Osteoblast (primary cell): ENCODE measurements around the gene MVD. TPM values are rescaled to one million over a fixed set of nuclear protein-coding genes. Genes with fewer than 3 reads are reported as not detected.
"Not testable (repeated sequence)": the region's sequence is repeated elsewhere in the genome, so short reads cannot be mapped to it uniquely, and the experiment has no call there.

Experiments
- DNase-seq: peaks from one replicate; pipeline ENCODE4 v3.0.0; 2011; ENCODE audit warnings: low spot score, mixed read lengths; ENCODE audit not compliant: insufficient read length; ENCODE audit errors: missing footprints
- H2AFZ ChIP-seq: 2 replicates; pipeline ENCODE4 v1.6.0; 2011; ENCODE audit warnings: mild to moderate bottlenecking, low read length
- H3K27ac ChIP-seq: 2 replicates; pipeline ENCODE4 v1.5.1; 2011; ENCODE audit warnings: mild to moderate bottlenecking, low read depth, low read length, moderate library complexity
- H3K27me3 ChIP-seq: 2 replicates; pipeline ENCODE4 v1.6.0; 2012; ENCODE audit warnings: mild to moderate bottlenecking, control low read depth, inconsistent platforms, low read length, moderate library complexity; ENCODE audit not compliant: insufficient read depth
- H3K36me3 ChIP-seq: 2 replicates; pipeline ENCODE4 v1.5.1; 2011; ENCODE audit warnings: mild to moderate bottlenecking, low read length, control low read depth, moderate library complexity; ENCODE audit not compliant: insufficient read depth
- H3K4me1 ChIP-seq: 2 replicates; pipeline ENCODE4 v1.5.1; 2011; ENCODE audit warnings: mild to moderate bottlenecking, low read length, control low read depth, moderate library complexity; ENCODE audit not compliant: insufficient read depth
- H3K4me2 ChIP-seq: 2 replicates; pipeline ENCODE4 v1.6.0; 2011; ENCODE audit warnings: mild to moderate bottlenecking, low read length; ENCODE audit not compliant: insufficient read depth
- H3K4me3 ChIP-seq: fragments of 200-600 bp; sonication (generic); 3 replicates; pipeline ENCODE4 v1.5.1; 2012; ENCODE audit warnings: mild to moderate bottlenecking, low read length, inconsistent platforms; ENCODE audit not compliant: insufficient read depth
- H3K79me2 ChIP-seq: 2 replicates; pipeline ENCODE4 v1.6.0; 2012; ENCODE audit warnings: mild to moderate bottlenecking, low read length, control low read depth, inconsistent platforms; ENCODE audit not compliant: insufficient read depth
- H3K9me3 ChIP-seq: 2 replicates; pipeline ENCODE4 v1.5.1; 2011; ENCODE audit warnings: low read depth, low read length, control low read depth
- H4K20me1 ChIP-seq: 2 replicates; pipeline ENCODE4 v1.6.0; 2012; ENCODE audit warnings: mild to moderate bottlenecking, low read length, control low read depth; ENCODE audit not compliant: insufficient read depth
- total RNA-seq: library from RNA; depleted of rRNA; stranded (reverse); fragments of >200 nt; gene quantifications from 2 replicates; pipeline ENCODE4 v1.2.3, GENCODE V29; 2012
- TF ChIP-seq, protein P1 (sequence below): IDR thresholded peaks from 2 replicates; pipeline ENCODE4 v1.5.1; 2011; ENCODE audit warnings: mild to moderate bottlenecking, low read depth, low read length, moderate library complexity; ENCODE audit errors: extremely low read depth

Gene MVD
- total RNA-seq, 1 donor: 67.3 TPM

DNA sequence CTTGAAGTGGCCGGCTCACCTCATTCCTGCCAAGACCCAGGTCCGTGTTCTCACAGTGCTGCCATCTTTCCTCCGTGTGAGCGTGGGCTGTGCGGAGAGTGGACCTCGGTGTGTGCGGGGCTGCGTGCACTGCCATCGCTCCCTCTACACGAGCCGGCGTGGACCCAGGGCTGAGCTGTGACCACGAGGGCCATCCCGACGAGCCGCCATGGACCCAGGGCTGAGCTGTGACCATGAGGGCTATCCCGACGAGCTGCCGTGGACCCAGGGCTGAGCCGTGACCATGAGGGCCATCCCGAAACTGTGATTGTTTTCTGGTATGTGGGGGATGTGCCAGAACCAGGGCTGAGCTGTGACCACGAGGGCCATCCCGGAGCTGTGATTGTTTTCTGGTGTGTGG is 8.9 kb upstream of the MVD start:
- no peak for DNase-seq
- no peak overlapping the region for H3K4me2 ChIP-seq
- TF ChIP-seq, protein P1, sequence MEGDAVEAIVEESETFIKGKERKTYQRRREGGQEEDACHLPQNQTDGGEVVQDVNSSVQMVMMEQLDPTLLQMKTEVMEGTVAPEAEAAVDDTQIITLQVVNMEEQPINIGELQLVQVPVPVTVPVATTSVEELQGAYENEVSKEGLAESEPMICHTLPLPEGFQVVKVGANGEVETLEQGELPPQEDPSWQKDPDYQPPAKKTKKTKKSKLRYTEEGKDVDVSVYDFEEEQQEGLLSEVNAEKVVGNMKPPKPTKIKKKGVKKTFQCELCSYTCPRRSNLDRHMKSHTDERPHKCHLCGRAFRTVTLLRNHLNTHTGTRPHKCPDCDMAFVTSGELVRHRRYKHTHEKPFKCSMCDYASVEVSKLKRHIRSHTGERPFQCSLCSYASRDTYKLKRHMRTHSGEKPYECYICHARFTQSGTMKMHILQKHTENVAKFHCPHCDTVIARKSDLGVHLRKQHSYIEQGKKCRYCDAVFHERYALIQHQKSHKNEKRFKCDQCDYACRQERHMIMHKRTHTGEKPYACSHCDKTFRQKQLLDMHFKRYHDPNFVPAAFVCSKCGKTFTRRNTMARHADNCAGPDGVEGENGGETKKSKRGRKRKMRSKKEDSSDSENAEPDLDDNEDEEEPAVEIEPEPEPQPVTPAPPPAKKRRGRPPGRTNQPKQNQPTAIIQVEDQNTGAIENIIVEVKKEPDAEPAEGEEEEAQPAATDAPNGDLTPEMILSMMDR: no peak
- peaks cover 6% of the 10 kb centered on the region for H3K4me1 ChIP-seq
- peaks cover 5% of the 10 kb centered on the region for H3K36me3 ChIP-seq
- no peak overlapping the region for H2AFZ ChIP-seq
- H3K9me3 ChIP-seq: no peaks in the 10 kb centered on the region
- H3K27me3 ChIP-seq: no peaks in the 10 kb centered on the region
- no peaks in the 10 kb centered on the region for H4K20me1 ChIP-seq
- no peak overlapping the region for H3K4me3 ChIP-seq
- no peaks in the 10 kb centered on the region for H3K79me2 ChIP-seq
- H3K27ac ChIP-seq: no peak overlapping the region

- TF ChIP-seq, protein P1: no peak
- Histone ChIP-seq H3K4me3 (peak overlapping the region; percentile 38), H4K20me1 (no peaks in the 10 kb centered on the region), H3K79me2 (no peaks in the 10 kb centered on the region), H3K9me3 (no peaks in the 10 kb centered on the region), H3K4me2 (peak overlapping the region; percentile 72), H3K36me3 (peaks cover 5% of the 10 kb centered on the region), H3K27me3 (no peaks in the 10 kb centered on the region), H2AFZ (peak overlapping the region; percentile 47), H3K4me1 (peaks cover 6% of the 10 kb centered on the region), H3K27ac (no peak overlapping the region)
- DNase-seq: peak; percentile 91
Measured at GRCh38 chr16:88669980-88670379, 7.1 kb upstream of the MVD start.

GRCh38 chr16:88669493-88669892 is 6.6 kb upstream of the MVD start:
- Histone ChIP-seq H2AFZ (peak overlapping the region; percentile 47), H3K4me2 (peak overlapping the region; percentile 72)
- not testable (repeated sequence) for H3K4me1 ChIP-seq, H4K20me1 ChIP-seq, H3K27ac ChIP-seq, H3K4me3 ChIP-seq, H3K79me2 ChIP-seq, H3K9me3 ChIP-seq, H3K36me3 ChIP-seq, DNase-seq, H3K27me3 ChIP-seq

DNA sequence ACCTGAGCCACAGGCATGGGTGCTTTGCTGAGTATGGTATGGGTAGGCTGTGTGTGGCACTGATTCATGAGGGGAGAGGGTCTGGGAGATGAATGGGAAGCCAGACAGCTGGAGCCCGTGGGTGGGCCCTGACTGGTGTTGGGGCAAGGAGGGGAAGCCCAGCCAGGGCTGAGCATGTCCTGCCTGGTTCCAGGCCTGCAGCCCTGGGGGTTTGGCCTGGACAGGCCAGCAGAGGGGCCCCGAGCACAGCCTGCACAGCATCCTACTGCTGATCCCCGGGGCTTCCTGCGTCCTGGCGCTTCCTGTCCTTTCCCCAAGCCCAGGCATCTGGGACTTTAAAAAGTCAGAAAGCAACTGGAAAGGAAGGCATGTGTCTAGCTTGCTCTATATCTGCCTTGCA is 4.6 kb upstream of the MVD start:
- Histone ChIP-seq H3K27me3 (no peaks in the 10 kb centered on the region), H3K4me1 (peaks cover 6% of the 10 kb centered on the region), H4K20me1 (no peaks in the 10 kb centered on the region), H3K79me2 (peaks cover 14% of the 10 kb centered on the region), H3K4me3 (no peak overlapping the region), H3K36me3 (no peaks in the 10 kb centered on the region), H3K4me2 (no peak overlapping the region), H3K9me3 (no peaks in the 10 kb centered on the region), H3K27ac (no peak overlapping the region), H2AFZ (no peak overlapping the region)
- TF ChIP-seq, protein P1: peak; percentile 16
- DNase-seq: peak; percentile 64
